NOMO-1 (cell line): ENCODE measurements around the gene PTPRA.
"Not testable (repeated sequence)": the region's sequence is repeated elsewhere in the genome, so short reads cannot be mapped to it uniquely, and the experiment has no call there.

Source experiments
- DNase-seq, 2 experiments: peaks; one replicate each; lab custom pipeline; 2025; ENCODE audit not compliant: unreplicated experiment in 2 of 2; lab: John Stamatoyannopoulos, UW

Gene PTPRA

GRCh38 chr20:2883726-2884637 lies 10.7 kb downstream of the PTPRA start:
- no peak for DNase-seq

- no peak for DNase-seq
Observed at GRCh38 chr20:2887715-2888114, 14.4 kb downstream of the PTPRA start.

GRCh38 chr20:2888224-2888955 lies 15.1 kb downstream of the PTPRA start:
- no peak for DNase-seq

DNA sequence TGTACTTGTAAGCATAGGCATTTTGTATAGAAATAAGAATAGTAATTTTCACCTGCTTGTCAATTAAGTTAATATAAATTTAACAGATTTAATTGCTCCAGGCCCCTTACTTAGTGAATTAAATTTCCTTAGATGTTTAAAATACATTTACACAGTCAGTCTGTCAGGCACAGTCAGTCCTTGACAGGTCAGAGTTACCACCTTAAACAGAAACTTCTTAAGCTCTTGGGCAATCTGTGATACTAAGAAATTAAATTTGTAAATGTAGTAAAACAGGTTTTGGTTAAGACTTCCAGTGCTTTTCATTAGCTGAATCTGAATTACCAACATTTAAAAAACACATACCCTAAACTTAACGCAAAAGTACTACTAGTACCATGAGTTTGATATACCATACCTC lies 15.9 kb downstream of the PTPRA start:
- no peak for DNase-seq

GRCh38 chr20:2889797-2890196 lies 16.5 kb downstream of the PTPRA start:
- no peak for DNase-seq

DNA sequence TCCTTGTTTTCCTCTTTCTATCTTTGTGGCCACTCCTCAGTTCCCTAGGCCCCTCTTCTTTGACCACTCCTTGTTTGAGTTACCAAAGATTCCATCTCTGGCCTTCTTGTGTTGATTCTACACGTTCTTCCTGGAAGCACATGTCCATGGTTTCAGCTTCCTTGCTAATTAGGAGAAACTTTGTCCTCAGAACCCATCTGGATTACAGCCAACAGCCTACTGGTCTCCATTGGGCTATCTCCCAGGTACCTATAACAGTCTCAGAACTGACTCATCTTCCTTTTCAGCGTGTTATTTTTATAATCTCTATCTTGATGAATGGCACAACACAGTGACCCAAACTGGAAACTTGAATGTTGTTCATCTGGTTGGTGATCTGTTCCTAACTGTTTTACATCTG lies 17.5 kb downstream of the PTPRA start:
- DNase-seq = no peak

- no peak for DNase-seq
Observed at GRCh38 chr20:2891343-2891742, 18.1 kb downstream of the PTPRA start.

DNA sequence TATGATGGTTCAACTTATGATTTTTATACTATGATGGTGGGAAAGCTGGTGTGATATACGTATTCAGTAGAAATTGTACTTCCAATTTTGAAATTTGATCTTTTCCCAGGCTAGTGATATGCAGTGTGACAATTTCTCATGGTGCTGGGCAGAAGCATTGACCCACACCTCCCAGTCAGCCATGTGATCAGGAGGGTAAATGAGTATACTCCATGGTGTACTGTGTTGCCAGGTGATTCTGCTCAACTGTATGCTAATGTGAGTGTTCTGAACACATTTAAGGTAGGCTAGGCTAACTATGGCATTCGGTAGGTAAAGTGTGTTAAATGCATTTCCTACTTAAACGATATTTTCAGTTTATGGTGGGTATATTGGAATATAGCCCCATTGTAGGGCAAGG lies 19.1 kb downstream of the PTPRA start:
- DNase-seq = no peak

DNA sequence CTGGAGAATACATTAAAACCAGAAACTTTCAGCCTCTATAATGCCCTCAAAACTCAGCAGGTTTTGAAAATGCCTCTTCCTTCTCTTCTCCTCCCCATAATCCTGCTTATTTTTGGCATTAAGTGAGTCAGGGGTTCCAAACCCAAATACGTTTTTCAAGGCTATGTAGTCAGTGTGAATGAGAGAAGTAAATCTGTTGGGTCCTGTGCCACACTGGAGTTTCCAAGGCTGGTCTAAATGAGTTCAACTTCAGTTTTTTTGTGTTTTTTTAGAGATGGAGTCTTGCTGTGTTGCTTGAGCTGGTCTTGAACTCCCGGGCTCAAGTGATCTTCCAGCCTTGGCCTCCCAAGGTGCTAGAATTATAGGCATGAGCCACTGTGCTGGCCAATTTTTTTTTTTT lies 20.9 kb downstream of the PTPRA start:
- no peak for DNase-seq

- not testable (repeated sequence) for DNase-seq
Observed at GRCh38 chr20:2895154-2895553, 21.9 kb downstream of the PTPRA start.

DNA sequence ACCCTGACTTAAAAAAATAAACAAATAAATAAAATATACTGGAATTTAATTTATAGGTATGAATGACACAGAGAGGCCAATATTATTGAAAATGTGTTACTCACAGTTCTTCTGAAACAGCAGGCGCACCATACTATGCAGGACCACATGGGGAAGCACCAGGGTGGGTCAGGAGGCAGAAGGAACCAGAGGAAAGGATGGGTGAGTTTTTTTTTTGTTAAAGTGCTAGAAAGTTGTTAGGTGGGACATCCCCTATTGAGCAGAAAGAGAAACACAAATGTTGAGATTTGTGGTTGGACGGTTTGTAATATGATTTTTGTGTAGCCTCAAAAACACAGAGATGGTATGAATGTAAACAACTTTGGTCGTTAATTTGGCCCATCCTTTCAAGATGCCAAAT lies 26.0 kb downstream of the PTPRA start:
- DNase-seq = no peak

- peak; percentile 68 to 89 for DNase-seq
Observed at GRCh38 chr20:2900845-2901592, 27.7 kb downstream of the PTPRA start.

- no peak for DNase-seq
Observed at GRCh38 chr20:2902291-2902690, 29.0 kb downstream of the PTPRA start.

GRCh38 chr20:2902818-2903217 lies 29.5 kb downstream of the PTPRA start:
- DNase-seq = no peak

- DNase-seq = no peak
Observed at GRCh38 chr20:2903686-2904085, 30.4 kb downstream of the PTPRA start.

DNA sequence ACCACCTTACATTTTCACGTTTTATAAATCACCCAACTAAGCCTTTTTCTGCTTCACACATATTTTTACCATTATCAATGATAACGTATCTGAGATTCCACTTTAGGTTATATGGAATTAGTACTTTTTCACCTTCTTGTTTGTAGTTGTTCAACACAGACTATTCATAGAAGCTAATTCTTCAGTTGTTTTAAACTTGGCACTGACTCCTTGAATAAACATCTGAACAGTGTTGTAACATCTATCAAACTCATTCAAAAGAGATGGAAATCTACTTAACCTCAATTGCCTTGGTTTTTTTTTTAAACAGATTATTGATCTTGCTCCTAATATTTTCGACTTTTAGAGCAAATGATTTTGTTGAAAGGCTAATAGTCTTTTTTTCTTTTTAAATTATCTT lies 34.2 kb downstream of the PTPRA start:
- DNase-seq = no peak

- DNase-seq = no peak
Observed at GRCh38 chr20:2909953-2910352, 36.7 kb downstream of the PTPRA start.

DNA sequence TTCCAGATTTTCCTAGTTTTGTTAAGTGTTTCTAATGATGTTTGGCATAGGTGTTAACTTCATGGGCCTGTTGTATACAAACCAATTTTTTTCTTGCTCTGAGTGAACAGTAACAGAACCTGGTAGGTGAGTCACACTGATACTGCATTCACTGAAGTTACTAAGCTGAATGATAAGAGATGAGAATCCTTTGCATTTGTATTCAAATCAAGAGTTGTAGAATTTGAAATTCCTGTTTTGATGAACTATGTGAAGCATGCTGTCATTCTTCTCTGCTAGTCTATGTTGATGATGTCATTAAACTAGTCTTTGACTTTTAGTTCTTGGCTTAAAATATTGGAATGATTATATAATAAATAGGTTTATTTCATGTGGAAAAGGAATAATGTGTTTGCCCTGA lies 37.9 kb downstream of the PTPRA start:
- no peak for DNase-seq

DNA sequence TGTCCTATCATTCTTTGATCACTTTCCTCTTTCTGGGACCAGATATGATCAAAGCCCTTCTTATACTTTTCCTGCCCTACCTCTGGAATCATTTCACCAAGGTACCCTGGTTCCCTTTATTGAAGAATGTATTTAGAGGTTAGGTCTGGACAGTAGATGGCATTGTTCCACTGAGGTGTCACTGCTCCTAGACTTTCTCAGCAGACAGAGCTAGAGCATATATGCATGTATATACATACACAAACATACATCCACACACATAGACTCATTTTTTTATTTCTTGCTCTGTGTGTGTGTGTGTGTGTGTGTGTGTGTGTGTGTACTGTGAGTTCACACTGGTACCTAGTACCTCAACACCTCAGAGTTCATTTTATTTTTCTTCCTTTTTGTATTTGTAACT lies 40.9 kb downstream of the PTPRA start:
- DNase-seq = no peak

GRCh38 chr20:2917266-2917665 lies 44.0 kb downstream of the PTPRA start:
- DNase-seq = no peak
